DOHH2 (cell line): Measurements from ENCODE around the gene NXT1.

Experiments used
- EZH2phosphoT487 ChIP-seq: fragments of 200-600 bp; sonication (generic); IDR thresholded peaks from 2 replicates; pipeline ENCODE4 v1.6.1; 2017; ENCODE audit warnings: borderline replicate concordance, mild to moderate bottlenecking, antibody characterized with exemption, low read length, moderate library complexity, mixed read lengths
- TF ChIP-seq, protein P1 (sequence below): fragments of 200-600 bp; sonication (generic); IDR thresholded peaks from one replicate; pipeline ENCODE4 v1.5.1; 2014; ENCODE audit warnings: antibody characterized with exemption, mild to moderate bottlenecking, low read depth, low read length; ENCODE audit not compliant: poor library complexity, severe bottlenecking

DNA sequence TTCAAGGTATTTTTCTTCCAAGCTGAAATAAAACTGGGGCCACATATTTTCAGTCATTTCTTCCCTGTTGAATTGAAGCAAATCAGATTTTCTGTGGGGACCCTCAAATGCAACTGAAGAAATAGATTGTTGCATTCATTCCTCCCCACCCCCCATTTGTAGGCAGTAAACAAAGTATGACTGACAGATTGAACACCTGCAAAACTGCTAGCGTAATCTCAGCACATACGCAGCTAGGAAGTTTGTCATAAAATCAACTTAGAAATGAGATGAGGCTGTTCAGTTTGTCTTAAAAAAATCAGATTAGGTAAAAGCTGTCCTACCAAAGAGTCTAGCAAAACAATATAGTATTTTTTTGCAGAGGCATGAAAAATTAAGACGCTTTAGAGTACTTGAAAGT is 20.3 kb downstream of the NXT1 start:
- TF ChIP-seq EZH2phosphoT487, result no peak
- TF ChIP-seq, protein P1, sequence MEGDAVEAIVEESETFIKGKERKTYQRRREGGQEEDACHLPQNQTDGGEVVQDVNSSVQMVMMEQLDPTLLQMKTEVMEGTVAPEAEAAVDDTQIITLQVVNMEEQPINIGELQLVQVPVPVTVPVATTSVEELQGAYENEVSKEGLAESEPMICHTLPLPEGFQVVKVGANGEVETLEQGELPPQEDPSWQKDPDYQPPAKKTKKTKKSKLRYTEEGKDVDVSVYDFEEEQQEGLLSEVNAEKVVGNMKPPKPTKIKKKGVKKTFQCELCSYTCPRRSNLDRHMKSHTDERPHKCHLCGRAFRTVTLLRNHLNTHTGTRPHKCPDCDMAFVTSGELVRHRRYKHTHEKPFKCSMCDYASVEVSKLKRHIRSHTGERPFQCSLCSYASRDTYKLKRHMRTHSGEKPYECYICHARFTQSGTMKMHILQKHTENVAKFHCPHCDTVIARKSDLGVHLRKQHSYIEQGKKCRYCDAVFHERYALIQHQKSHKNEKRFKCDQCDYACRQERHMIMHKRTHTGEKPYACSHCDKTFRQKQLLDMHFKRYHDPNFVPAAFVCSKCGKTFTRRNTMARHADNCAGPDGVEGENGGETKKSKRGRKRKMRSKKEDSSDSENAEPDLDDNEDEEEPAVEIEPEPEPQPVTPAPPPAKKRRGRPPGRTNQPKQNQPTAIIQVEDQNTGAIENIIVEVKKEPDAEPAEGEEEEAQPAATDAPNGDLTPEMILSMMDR, result no peak
